Measurements from ENCODE around the gene SNX25.
"Not testable (repeated sequence)": the region's sequence is repeated elsewhere in the genome, so short reads cannot be mapped to it uniquely, and the experiment has no call there.

The SNX25 gene

DNA sequence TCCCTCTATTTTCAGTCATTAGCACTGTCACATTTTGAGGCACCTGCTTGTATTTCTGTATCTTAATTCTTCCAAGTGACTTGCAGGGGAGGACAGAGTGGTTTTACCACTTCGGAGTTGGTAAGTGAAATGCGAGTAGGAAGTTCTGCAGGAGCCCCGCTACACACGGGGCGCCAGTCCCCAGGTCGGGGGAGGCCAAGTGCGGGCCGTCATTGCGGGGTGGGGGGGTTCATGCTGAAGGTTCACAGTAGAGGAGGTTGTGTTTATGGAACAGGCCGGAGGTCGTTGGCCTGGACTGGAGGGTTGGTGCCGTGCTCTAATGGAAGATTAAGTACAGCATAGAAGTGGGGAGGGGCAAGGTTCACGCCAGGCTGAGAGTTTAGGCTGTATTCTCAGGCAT is 142.3 kb downstream of the SNX25 start:
- no peak for DNase-seq

GRCh38 chr4:185352202-185352601 is 142.8 kb downstream of the SNX25 start:
- DNase-seq: no peak

DNA sequence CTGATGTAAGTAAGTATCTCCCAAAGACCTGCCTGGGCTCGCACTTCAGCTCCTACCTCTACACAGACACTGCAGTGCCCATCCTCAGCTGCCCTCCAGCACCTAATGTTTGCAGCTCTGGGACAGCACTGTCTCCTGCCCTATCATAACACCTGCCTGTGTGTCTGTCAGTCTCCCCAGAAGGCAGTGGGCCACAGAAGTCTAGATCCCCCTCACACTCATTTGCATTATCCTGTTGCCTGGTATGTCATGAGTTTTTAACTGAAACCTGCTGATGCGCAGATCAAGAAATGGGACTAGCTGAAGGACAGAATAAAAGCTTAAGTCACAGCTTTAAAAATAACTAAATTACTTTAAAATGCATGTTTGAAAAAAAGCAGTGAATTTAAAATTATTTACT is 143.3 kb downstream of the SNX25 start:
- DNase-seq: no peak

DNA sequence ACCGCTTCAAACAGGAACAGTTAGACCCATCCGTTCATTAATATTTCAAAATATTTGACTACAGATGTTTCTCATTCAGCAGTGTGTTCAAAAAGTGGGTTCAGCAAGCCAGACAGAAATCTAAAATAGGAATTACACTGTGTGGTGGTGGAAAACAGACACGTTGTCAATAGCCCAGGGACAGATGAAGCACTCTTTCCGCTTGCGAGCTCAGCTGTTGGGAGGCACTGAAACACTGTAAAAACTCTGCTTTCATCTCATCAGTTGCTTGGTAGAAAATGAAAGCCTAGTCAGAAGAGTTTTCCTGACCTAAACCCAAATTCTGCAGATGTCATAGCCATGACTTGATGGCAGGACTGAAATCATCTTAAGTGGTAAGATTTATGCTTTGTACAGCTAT is 147.8 kb downstream of the SNX25 start:
- DNase-seq: no peak

- DNase-seq: no peak
Measured at GRCh38 chr4:185357733-185358440, 148.5 kb downstream of the SNX25 start.

GRCh38 chr4:185358514-185358913 is 149.1 kb downstream of the SNX25 start:
- DNase-seq: no peak

GRCh38 chr4:185358959-185359358 is 149.6 kb downstream of the SNX25 start:
- no peak for DNase-seq

DNA sequence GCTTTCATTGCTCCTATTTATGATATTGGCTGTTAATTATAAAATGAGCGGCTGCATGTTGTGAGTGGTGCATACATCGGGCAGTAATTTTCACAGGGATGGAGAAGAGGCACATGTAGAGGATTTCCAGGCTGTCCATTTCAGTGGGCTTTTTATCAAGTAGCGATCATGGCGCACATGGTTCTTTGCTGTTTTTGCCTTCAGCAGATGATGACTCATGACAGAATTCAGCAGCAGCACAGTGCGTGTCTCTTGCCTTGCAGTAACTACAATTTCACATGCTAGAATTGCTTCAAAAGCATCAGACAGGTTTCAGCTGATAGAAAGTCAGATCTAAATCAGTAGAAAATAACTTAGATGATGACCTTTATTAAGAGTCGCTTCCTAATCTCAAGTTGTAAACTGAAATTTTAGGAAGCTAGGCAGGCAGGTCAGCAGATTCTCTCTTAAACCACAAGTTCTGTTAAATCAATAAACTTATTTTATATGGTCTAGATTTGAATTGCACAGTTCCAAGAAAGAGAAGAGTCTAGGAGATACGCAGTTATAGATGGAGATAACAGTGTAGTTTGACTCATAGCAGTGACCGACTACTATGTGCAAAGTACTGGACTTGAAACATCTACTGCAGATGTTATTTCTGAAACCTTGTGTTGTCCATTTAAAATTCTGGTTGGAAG is 150.5 kb downstream of the SNX25 start:
- DNase-seq: no peak

GRCh38 chr4:185361872-185362271 is 152.5 kb downstream of the SNX25 start:
- no peak for DNase-seq

- not testable (repeated sequence) for DNase-seq
Measured at GRCh38 chr4:185362570-185362969, 153.2 kb downstream of the SNX25 start.

DNA sequence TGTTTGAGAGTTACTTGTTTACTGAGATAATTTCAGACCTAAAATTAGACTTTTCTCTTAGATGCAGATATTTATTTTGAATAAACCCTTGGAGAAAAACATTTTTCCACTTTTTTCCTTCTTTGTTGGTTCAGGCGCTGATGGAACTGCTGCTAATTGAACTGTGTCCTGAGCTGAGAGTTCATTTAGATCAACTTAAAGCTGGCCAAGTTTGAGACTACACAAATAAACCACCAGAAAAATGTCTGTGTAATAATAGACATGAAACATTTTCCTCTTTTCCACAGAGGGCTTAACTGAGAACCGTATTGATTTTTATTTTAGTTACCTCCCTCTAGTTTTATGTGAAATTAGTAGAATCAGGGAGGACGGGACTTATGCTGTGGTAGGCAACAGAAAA is 153.9 kb downstream of the SNX25 start:
- no peak for DNase-seq

GRCh38 chr4:185364886-185365285 is 155.5 kb downstream of the SNX25 start:
- DNase-seq: no peak

DNA sequence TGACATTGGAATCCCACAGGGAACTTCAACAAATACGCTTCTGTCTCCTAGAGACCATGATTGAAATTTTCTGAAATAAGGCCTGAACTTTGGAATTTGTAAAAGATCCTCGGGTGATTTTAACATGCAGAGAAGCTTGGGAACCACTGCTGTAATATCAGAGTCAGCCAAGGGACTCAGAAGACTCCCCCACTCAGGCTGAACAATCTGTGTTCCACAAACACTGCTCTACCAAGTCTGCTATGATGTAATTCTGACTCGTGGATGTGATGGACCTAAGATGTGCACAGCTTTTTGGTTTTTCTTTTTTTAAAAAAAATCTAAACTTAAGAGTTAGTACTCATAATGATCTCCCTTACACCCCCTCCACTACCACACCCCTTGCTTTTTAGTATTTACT is 160.3 kb downstream of the SNX25 start:
- DNase-seq: no peak

DNA sequence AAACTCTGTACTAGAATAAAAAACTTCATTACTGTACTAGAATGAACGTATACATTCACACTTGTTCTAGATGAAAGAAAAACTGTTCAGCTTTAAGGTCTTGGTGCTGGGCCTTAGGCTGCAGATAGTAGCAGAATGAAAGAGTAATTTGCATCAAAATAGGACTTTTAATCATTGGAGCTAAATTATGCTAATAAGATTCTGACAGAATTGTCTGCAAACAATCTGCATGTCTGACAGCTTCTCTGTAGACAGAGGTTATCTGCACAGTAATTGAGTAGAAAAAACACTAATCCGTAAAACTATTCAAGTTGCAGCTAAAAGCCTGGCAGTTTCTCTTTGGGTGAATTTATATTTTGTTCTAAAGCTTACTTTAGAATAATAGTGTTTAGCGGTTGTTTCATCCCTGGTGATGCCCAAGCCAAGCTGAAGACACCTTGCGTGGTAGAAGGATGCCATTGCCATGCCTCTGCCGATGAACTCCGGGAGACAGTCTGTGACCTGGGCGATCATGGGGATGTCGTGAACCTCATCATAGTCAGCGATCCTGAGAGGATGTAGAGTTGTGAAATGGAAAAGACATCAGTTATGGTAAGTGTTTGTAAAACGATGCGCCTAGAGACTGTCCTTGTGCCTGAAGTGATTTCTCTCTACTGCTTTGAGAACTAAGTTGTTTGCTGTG is 161.0 kb downstream of the SNX25 start:
- no peak for DNase-seq

DNA sequence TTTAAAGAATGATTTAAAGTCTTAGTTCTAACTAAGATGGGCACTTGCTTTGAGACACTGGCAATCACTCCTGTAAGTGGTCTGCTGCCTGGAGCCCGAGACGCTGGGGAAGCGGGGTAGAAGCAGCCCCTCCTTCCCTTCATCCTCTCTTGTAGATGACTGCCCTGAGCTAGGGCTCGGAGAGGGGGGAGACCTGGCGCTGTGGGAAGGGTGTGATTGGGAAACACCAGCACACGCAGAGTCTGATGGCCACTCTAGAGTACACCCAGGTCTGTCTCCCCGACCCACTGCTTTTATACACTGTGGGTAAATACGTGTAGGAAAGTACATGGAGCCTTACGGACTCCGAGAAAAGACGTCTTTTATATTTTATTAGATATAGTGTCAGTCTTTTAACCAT is 162.3 kb downstream of the SNX25 start:
- no peak for DNase-seq

DNA sequence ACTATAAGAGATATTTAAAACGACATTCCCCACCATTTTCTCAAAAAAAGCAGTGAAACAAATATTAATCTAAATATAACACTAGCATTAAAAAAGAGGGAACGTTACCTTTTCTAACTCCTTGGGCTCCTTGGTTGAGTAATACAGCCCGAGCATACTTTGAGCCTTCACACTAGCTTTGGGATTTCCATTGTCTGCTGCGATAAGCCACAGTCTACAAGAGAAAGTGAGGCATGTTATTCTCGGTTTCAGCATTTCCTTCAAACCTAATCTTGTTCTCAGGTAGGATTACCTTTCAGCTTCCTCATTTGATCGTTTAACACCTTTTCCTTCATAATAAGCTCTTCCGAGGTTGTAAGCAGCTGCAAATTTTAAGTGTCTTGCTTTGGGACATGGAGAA is 164.6 kb downstream of the SNX25 start:
- DNase-seq: no peak

GRCh38 chr4:185374573-185374972 is 165.2 kb downstream of the SNX25 start:
- DNase-seq: no peak

- no peak for DNase-seq
Measured at GRCh38 chr4:185378264-185378663, 168.9 kb downstream of the SNX25 start.

- no peak for DNase-seq
Measured at GRCh38 chr4:185379326-185380295, 170.2 kb downstream of the SNX25 start.

DNA sequence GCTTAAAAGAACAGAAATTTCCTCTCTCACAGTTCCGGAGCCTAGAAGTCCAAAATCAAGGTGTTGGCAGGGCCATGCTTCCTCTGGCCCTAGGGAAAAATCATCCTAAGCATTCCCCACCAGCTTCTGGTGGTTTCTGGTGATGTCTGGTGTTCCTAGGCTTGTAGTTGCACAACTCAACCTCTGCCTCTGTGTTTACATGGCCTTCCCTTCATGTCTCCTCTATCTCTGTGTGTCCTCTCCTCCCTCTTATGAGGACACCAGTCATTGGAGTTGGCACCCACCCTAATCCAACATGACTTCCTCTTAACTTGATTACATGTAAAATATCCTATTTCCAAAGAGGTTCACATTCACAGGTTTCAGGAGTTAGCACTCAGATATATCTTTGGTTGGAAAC is 170.9 kb downstream of the SNX25 start:
- DNase-seq: no peak

DNA sequence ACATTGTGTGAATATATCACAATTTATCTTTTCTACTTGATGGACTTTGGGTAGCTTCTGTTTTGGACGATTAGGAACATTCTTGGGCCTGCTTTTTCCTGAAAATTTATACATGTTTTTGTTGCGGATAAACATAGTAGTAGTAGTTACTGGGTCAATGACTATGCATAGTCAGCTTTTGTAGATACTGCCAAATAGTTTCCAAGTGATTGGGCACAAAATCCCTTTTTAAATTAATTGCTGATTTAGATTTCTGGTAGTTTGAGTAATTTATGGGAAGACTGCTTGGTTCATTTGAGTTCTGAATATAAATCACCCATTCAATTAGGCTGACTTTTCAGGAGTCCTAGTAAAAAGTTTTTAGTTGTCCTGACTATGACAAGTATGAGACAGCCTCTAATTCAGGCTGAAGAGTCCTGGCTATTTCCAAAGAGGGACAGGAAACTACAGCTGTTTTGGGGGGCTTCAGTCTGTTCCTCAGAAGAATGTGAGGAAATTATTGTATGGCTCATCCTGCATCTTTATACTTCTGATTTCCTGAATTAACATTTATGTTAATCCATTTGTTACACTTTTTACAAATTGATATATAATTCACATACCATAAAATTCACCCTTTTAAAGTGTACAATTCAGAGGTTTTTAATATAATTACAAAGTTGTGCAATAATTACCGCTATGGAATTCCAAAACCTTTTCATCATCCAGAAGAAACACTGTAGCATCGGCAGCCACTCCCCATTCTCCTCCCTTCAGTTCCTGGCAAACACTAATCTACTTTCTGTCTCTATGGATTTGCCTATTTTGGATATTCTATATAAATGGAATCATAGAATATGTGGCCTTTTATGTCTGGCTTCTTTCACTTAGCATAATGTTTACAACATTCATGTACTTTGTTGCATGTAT is 172.1 kb downstream of the SNX25 start:
- DNase-seq: no peak

DNA sequence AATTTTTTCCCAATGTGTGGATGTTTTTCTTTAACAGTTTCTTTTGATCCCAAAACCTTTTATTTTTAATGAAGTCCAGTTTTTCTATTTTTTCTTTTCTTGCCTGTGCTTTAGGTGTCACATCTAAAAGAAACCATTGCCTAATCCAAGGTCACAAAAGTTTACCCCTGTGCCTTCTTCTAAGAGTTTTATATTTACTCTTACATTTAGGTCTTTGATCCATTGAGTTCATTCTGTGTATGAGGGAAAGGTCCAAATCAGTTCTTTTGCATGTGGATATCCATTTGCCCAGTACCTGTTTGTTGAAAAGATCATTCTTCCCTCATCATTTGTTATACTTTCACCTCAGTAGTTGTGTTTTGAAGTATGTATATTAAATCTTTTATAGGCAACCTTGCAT is 173.4 kb downstream of the SNX25 start:
- no peak for DNase-seq

All from suppressor macrophage treated with lipopolysaccharide for 4 hours (primary cell).